Neural progenitor cell (in vitro differentiated cells): ENCODE results near the gene NEUROG1. TPM values are rescaled to one million over a fixed set of nuclear protein-coding genes. Genes with fewer than 3 reads are reported as not detected.

ENCODE experiments used
- DNase-seq: peaks from one replicate; pipeline ENCODE4 v3.0.0-alpha.2; 2016; ENCODE audit warnings: low spot score
- H2AFZ ChIP-seq: fragments of 200-600 bp; sonication (generic); replicated peaks from 2 replicates; pipeline ENCODE4 v1.6.1; 2016; ENCODE audit warnings: antibody characterized with exemption
- H3F3A ChIP-seq: fragments of 200-600 bp; sonication (generic); 2 replicates; pipeline ENCODE4 v1.6.1; 2016; ENCODE audit warnings: antibody characterized with exemption, low read depth
- H3K27ac ChIP-seq: fragments of 200-600 bp; sonication (generic); 2 replicates; pipeline ENCODE4 v1.5.1; 2016; ENCODE audit warnings: mild to moderate bottlenecking
- H3K27me3 ChIP-seq: fragments of 200-600 bp; sonication (generic); 2 replicates; pipeline ENCODE4 v1.6.1; 2016; ENCODE audit warnings: mild to moderate bottlenecking, moderate library complexity
- H3K36me3 ChIP-seq: fragments of 200-600 bp; sonication (generic); 2 replicates; pipeline ENCODE4 v1.5.1; 2016
- H3K4me1 ChIP-seq: fragments of 200-600 bp; sonication (generic); 2 replicates; pipeline ENCODE4 v1.6.1; 2016; ENCODE audit warnings: mixed run types
- H3K4me2 ChIP-seq: fragments of 200-600 bp; sonication (generic); 2 replicates; pipeline ENCODE4 v1.6.1; 2016
- H3K4me3 ChIP-seq: fragments of 200-600 bp; sonication (generic); 2 replicates; pipeline ENCODE4 v1.5.1; 2016
- H3K79me2 ChIP-seq: fragments of 200-600 bp; sonication (generic); 2 replicates; pipeline ENCODE4 v1.6.1; 2016; ENCODE audit warnings: low read depth
- H3K9ac ChIP-seq: fragments of 200-600 bp; sonication (generic); 2 replicates; pipeline ENCODE4 v1.6.1; 2016
- H3K9me3 ChIP-seq: fragments of 200-600 bp; sonication (generic); 2 replicates; pipeline ENCODE4 v1.5.1; 2016; ENCODE audit warnings: low read depth
- H4K20me1 ChIP-seq: fragments of 200-600 bp; sonication (generic); 2 replicates; pipeline ENCODE4 v1.6.1; 2016; ENCODE audit warnings: low read depth
- H3K27ac Mint-ChIP-seq: 3 replicates; pipeline ENCODE4 v1.8.0; 2021; ENCODE audit warnings: mixed read lengths
- H3K27me3 Mint-ChIP-seq: 2 replicates; pipeline ENCODE4 v1.8.0; 2022; ENCODE audit warnings: low read depth, mild to moderate bottlenecking, inconsistent platforms, moderate library complexity, mixed read lengths; ENCODE audit not compliant: insufficient read depth
- H3K36me3 Mint-ChIP-seq: 3 replicates; pipeline ENCODE4 v1.8.0; 2021; ENCODE audit warnings: mixed read lengths
- H3K4me1 Mint-ChIP-seq: 3 replicates; pipeline ENCODE4 v1.8.0; 2021; ENCODE audit warnings: mixed read lengths
- H3K4me3 Mint-ChIP-seq: 3 replicates; pipeline ENCODE4 v1.8.0; 2021; ENCODE audit warnings: mild to moderate bottlenecking, moderate library complexity, mixed read lengths
- H3K9me3 Mint-ChIP-seq: 3 replicates; pipeline ENCODE4 v1.8.0; 2020; ENCODE audit warnings: mixed read lengths
- CTCF ChIP-seq: fragments of 200-600 bp; sonication (generic); IDR thresholded peaks from 2 replicates; pipeline ENCODE4 v1.5.1; 2017; ENCODE audit warnings: antibody characterized with exemption, mild to moderate bottlenecking
- EZH2 ChIP-seq: fragments of 200-600 bp; sonication (generic); IDR thresholded peaks from 2 replicates; pipeline ENCODE4 v1.6.1; 2017; ENCODE audit warnings: antibody characterized with exemption, mild to moderate bottlenecking, moderate library complexity
- EZH2phosphoT487 ChIP-seq: fragments of 200-600 bp; sonication (generic); IDR thresholded peaks from 2 replicates; pipeline ENCODE4 v1.6.1; 2017; ENCODE audit warnings: antibody characterized with exemption
- total RNA-seq: library from RNA; depleted of rRNA; stranded (reverse); fragments of >200 nt; gene quantifications from 2 replicates; pipeline ENCODE4 v1.2.3, GENCODE V29; 2015; ENCODE audit warnings: low replicate concordance

The NEUROG1 gene
- total RNA-seq, 1 donor from 2014 or later: not detected

GRCh38 chr5:135492319-135492626, 43.5 kb downstream of the NEUROG1 start:
- Histone ChIP-seq H3K4me1 (peaks cover 55% of the 10 kb centered on the region), H3K9me3 (no peaks in the 10 kb centered on the region), H3K4me3 (no peak overlapping the region), H3K79me2 (no peaks in the 10 kb centered on the region), H3K27ac (no peak overlapping the region), H3K27me3 (peaks cover 100% of the 10 kb centered on the region), H3F3A (peaks cover 45% of the 10 kb centered on the region), H3K4me2 (peak overlapping the region; percentile 93), H3K36me3 (no peaks in the 10 kb centered on the region), H2AFZ (no peak overlapping the region), H4K20me1 (peaks cover 73% of the 10 kb centered on the region), H3K9ac (no peak overlapping the region)
- no peak overlapping the region for H3K4me3 Mint-ChIP-seq
- TF ChIP-seq CTCF (no peak), EZH2 (no peak), EZH2phosphoT487 (no peak)
- no peak overlapping the region for H3K27ac Mint-ChIP-seq
- peaks cover 40% of the 10 kb centered on the region for H3K4me1 Mint-ChIP-seq
- H3K9me3 Mint-ChIP-seq: peaks cover 6% of the 10 kb centered on the region
- no peak for DNase-seq
- peaks cover 64% of the 10 kb centered on the region for H3K27me3 Mint-ChIP-seq
- H3K36me3 Mint-ChIP-seq: peaks cover 2% of the 10 kb centered on the region

GRCh38 chr5:135491552-135492318, 44.0 kb downstream of the NEUROG1 start:
- H3K4me3 Mint-ChIP-seq: no peak overlapping the region
- peaks cover 65% of the 10 kb centered on the region for H3K27me3 Mint-ChIP-seq

GRCh38 chr5:135491038-135491551, 44.7 kb downstream of the NEUROG1 start:
- peaks cover 100% of the 10 kb centered on the region for H3K27me3 ChIP-seq
- H3F3A ChIP-seq: peaks cover 45% of the 10 kb centered on the region
- H3K9me3 ChIP-seq: no peaks in the 10 kb centered on the region
- H3K4me1 ChIP-seq: peaks cover 55% of the 10 kb centered on the region
- Mint-ChIP-seq H3K27ac (no peak overlapping the region), H3K4me1 (peaks cover 50% of the 10 kb centered on the region), H3K36me3 (peaks cover 2% of the 10 kb centered on the region), H3K27me3 (peaks cover 68% of the 10 kb centered on the region), H3K9me3 (peaks cover 6% of the 10 kb centered on the region), H3K4me3 (peak overlapping the region; percentile 84)
- peak overlapping the region; percentile 49 for H3K4me3 ChIP-seq
- no peaks in the 10 kb centered on the region for H3K79me2 ChIP-seq
- no peak overlapping the region for H3K9ac ChIP-seq
- H2AFZ ChIP-seq: no peak overlapping the region
- TF ChIP-seq EZH2phosphoT487 (peak; percentile 6), CTCF (no peak), EZH2 (no peak)
- no peaks in the 10 kb centered on the region for H3K36me3 ChIP-seq
- no peak overlapping the region for H3K27ac ChIP-seq
- peaks cover 78% of the 10 kb centered on the region for H4K20me1 ChIP-seq
- peak overlapping the region; percentile 93 for H3K4me2 ChIP-seq
- DNase-seq: peak; percentile 52

More at GRCh38 chr5:135491552-135492318, 44.0 kb downstream of the NEUROG1 start:
- H3K36me3 ChIP-seq: no peaks in the 10 kb centered on the region
- H3K9me3 ChIP-seq: no peaks in the 10 kb centered on the region
- H3K27me3 ChIP-seq: peaks cover 100% of the 10 kb centered on the region
- TF ChIP-seq EZH2 (peak; percentile 69), CTCF (no peak)
- DNase-seq: peak; percentile 79
- no peak overlapping the region for H3K9ac ChIP-seq
- peaks cover 73% of the 10 kb centered on the region for H4K20me1 ChIP-seq
- peak overlapping the region; percentile 49 for H3K4me3 ChIP-seq
- Mint-ChIP-seq H3K4me1 (peaks cover 45% of the 10 kb centered on the region), H3K27ac (no peak overlapping the region), H3K36me3 (peaks cover 2% of the 10 kb centered on the region), H3K9me3 (peaks cover 6% of the 10 kb centered on the region)
- H2AFZ ChIP-seq: no peak overlapping the region
- H3F3A ChIP-seq: peaks cover 45% of the 10 kb centered on the region
- H3K27ac ChIP-seq: no peak overlapping the region
- peak overlapping the region; percentile 93 for H3K4me2 ChIP-seq
- H3K4me1 ChIP-seq: peaks cover 55% of the 10 kb centered on the region
- no peaks in the 10 kb centered on the region for H3K79me2 ChIP-seq
